PFSK-1 (cell line): Measurements from ENCODE around the gene LIN54.

Experiments used
- FOXP2 ChIP-seq: optimal IDR thresholded peaks from 2 replicates; pipeline ENCODE3; 2011; ENCODE audit warnings: borderline replicate concordance, control low read depth, inconsistent platforms; ENCODE audit not compliant: insufficient read depth; ENCODE audit errors: extremely low read length, extremely low read depth
- POLR2AphosphoS5 ChIP-seq: IDR thresholded peaks from 2 replicates; pipeline ENCODE4 v1.6.1; 2012; ENCODE audit warnings: low read depth, mild to moderate bottlenecking, control low read depth, low read length, moderate library complexity
- REST ChIP-seq, 2 experiments: IDR thresholded peaks; 2 replicates each; pipeline versions ENCODE4 v1.6.1 to v1.8.0; 2011 to 2012; ENCODE audit warnings: low read depth in 2 of 2, low read length in 2 of 2, control low read depth in 1 of 2, inconsistent platforms in 1 of 2, mild to moderate bottlenecking in 1 of 2, moderate library complexity in 1 of 2; ENCODE audit not compliant: insufficient read depth in 1 of 2
- SIN3A ChIP-seq: IDR thresholded peaks from 2 replicates; pipeline ENCODE4 v1.6.1; 2012; ENCODE audit warnings: mild to moderate bottlenecking, low read length, moderate library complexity, borderline replicate concordance; ENCODE audit not compliant: insufficient read depth
- TAF1 ChIP-seq: IDR thresholded peaks from 2 replicates; pipeline ENCODE4 v1.6.1; 2012; ENCODE audit warnings: low read length, control low read depth, borderline replicate concordance; ENCODE audit not compliant: insufficient read depth

The LIN54 gene

GRCh38 chr4:82890528-82890900 is 120.1 kb downstream of the LIN54 start:
- TF ChIP-seq REST (IDR thresholded peaks at IDR 0.05; ENCODE audit: insufficient read depth in 1 of 2, low read depth in 2 of 2, low read length in 2 of 2) (no peak), SIN3A (no peak), FOXP2 (no peak), TAF1 (no peak), POLR2AphosphoS5 (no peak)

- TF ChIP-seq FOXP2 (no peak), SIN3A (no peak), TAF1 (no peak), POLR2AphosphoS5 (no peak), REST (IDR thresholded peaks at IDR 0.05; ENCODE audit: insufficient read depth in 1 of 2, low read depth in 2 of 2, low read length in 2 of 2) (no peak)
These were observed 121.3 kb downstream of the LIN54 start for GRCh38 chr4:82889287-82889686.

- TF ChIP-seq FOXP2, result no peak
- TF ChIP-seq REST (IDR thresholded peaks at IDR 0.05; ENCODE audit: insufficient read depth in 1 of 2, low read depth in 2 of 2, low read length in 2 of 2), result no peak
These were observed 124.3 kb downstream of the LIN54 start for GRCh38 chr4:82886147-82886942.

- no peak for TF ChIP-seq FOXP2
- no peak for TF ChIP-seq REST (IDR thresholded peaks at IDR 0.05; ENCODE audit: insufficient read depth in 1 of 2, low read depth in 2 of 2, low read length in 2 of 2)
- no peak for TF ChIP-seq SIN3A
- TF ChIP-seq POLR2AphosphoS5, result no peak
- TF ChIP-seq TAF1, result no peak
These were observed 125.2 kb downstream of the LIN54 start for GRCh38 chr4:82885410-82885809.
